HEK293 (cell line): ENCODE measurements around the gene CIROP.
"Not testable (repeated sequence)": the region's sequence is repeated elsewhere in the genome, so short reads cannot be mapped to it uniquely, and the experiment has no call there.

Source experiments
- CTCF ChIA-PET: fragments of 350-600 bp; formaldehyde crosslinking; extraction: SDS; loops from one replicate; lab custom pipeline; 2021; ENCODE audit warnings: antibody characterized with exemption; lab: Yijun Ruan, JAX
- POLR2A ChIA-PET: fragments of 300-600 bp; formaldehyde crosslinking; extraction: SDS; loops from one replicate; lab custom pipeline; 2020; ENCODE audit warnings: antibody characterized with exemption, inconsistent platforms; lab: Yijun Ruan, JAX
- H3K27ac ChIP-seq: fragments of 200-500 bp; sonication (Bioruptor generic); 2 replicates; pipeline ENCODE4 v1.5.1; 2014; ENCODE audit warnings: low read depth, low read length, control low read depth, inconsistent platforms; ENCODE audit errors: extremely low read depth
- H3K36me3 ChIP-seq, 2 experiments: fragments of 200-500 bp in 1 of 2; sonication (Bioruptor generic) in 1 of 2; 1 replicate in 1 of 2; 2 replicates in 1 of 2; pipeline ENCODE4 v1.5.1; 2014 to 2017; ENCODE audit warnings: inconsistent platforms in 2 of 2, low read length in 2 of 2; ENCODE audit not compliant: control insufficient read depth in 2 of 2, insufficient read depth in 1 of 2
- H3K4me1 ChIP-seq: fragments of 200-500 bp; sonication (Bioruptor generic); 2 replicates; pipeline ENCODE4 v1.5.1; 2014; ENCODE audit warnings: mild to moderate bottlenecking, low read length, inconsistent platforms; ENCODE audit not compliant: control insufficient read depth, insufficient read depth
- H3K4me3 ChIP-seq: 2 replicates; pipeline ENCODE4 v1.5.1; 2011; ENCODE audit warnings: low read depth, mild to moderate bottlenecking, control low read depth, low read length, moderate library complexity
- H3K9me3 ChIP-seq: fragments of 200-500 bp; sonication (Bioruptor generic); 2 replicates; pipeline ENCODE4 v1.5.1; 2014; ENCODE audit warnings: low read depth, low read length, inconsistent platforms; ENCODE audit not compliant: control insufficient read depth, insufficient read depth
- IKZF3 ChIP-seq: fragments of 450-650 bp; IDR thresholded peaks from 2 replicates; pipeline ENCODE4 v1.5.0; 2018; ENCODE audit warnings: missing biosample characterization, mild to moderate bottlenecking, missing genetic modification characterization, moderate library complexity
- KLF1 ChIP-seq: fragments of 450-650 bp; formaldehyde crosslinking; IDR thresholded peaks from 2 replicates; pipeline ENCODE4 v1.5.1; 2016; ENCODE audit warnings: missing biosample characterization, missing genetic modification characterization
- SCRT1 ChIP-seq: fragments of 450-650 bp; formaldehyde crosslinking; IDR thresholded peaks from 2 replicates; pipeline ENCODE4 v1.5.1; 2016; ENCODE audit warnings: missing biosample characterization, missing genetic modification characterization, borderline replicate concordance
- SCRT2 ChIP-seq: fragments of 450-650 bp; formaldehyde crosslinking; IDR thresholded peaks from 2 replicates; pipeline ENCODE4 v1.5.1; 2016; ENCODE audit warnings: missing biosample characterization, missing genetic modification characterization
- SETDB1 ChIP-seq: IDR thresholded peaks from one replicate; pipeline ENCODE4 v1.6.1; 2017; ENCODE audit warnings: mild to moderate bottlenecking, low read length, moderate library complexity, mixed read lengths; ENCODE audit not compliant: insufficient read length
- ZEB2 ChIP-seq: fragments of 450-650 bp; formaldehyde crosslinking; IDR thresholded peaks from 2 replicates; pipeline ENCODE4 v1.5.1; 2016; ENCODE audit warnings: missing biosample characterization, missing genetic modification characterization
- ZNF10 ChIP-seq: fragments of 450-650 bp; formaldehyde crosslinking; IDR thresholded peaks from 2 replicates; pipeline ENCODE4 v1.5.1; 2017; ENCODE audit warnings: missing biosample characterization, missing genetic modification characterization
- ZNF248 ChIP-seq: fragments of 450-650 bp; formaldehyde crosslinking; IDR thresholded peaks from 2 replicates; pipeline ENCODE4 v1.5.1; 2017; ENCODE audit warnings: missing biosample characterization, missing genetic modification characterization
- ZNF571 ChIP-seq: fragments of 450-650 bp; formaldehyde crosslinking; IDR thresholded peaks from 2 replicates; pipeline ENCODE4 v1.5.0; 2017; ENCODE audit warnings: missing biosample characterization, missing genetic modification characterization
- ZNF600 ChIP-seq: fragments of 450-650 bp; formaldehyde crosslinking; IDR thresholded peaks from 2 replicates; pipeline ENCODE4 v1.5.1; 2016; ENCODE audit warnings: missing biosample characterization, missing genetic modification characterization
- ZNF624 ChIP-seq: fragments of 450-650 bp; formaldehyde crosslinking; IDR thresholded peaks from 2 replicates; pipeline ENCODE4 v1.5.1; 2017; ENCODE audit warnings: missing biosample characterization, missing genetic modification characterization
- ZSCAN4 ChIP-seq: fragments of 450-650 bp; formaldehyde crosslinking; IDR thresholded peaks from 2 replicates; pipeline ENCODE4 v1.5.1; 2017; ENCODE audit warnings: missing biosample characterization, missing genetic modification characterization
- TF ChIP-seq, protein P1 (sequence below): fragments of 450-650 bp; formaldehyde crosslinking; IDR thresholded peaks from 2 replicates; pipeline ENCODE4 v1.5.1; 2016; ENCODE audit warnings: missing biosample characterization, missing genetic modification characterization, low read depth
- TF ChIP-seq, protein P2 (sequence below): fragments of 450-650 bp; formaldehyde crosslinking; IDR thresholded peaks from 2 replicates; pipeline ENCODE4 v1.5.1; 2016; ENCODE audit warnings: missing biosample characterization, missing genetic modification characterization

Gene CIROP

DNA sequence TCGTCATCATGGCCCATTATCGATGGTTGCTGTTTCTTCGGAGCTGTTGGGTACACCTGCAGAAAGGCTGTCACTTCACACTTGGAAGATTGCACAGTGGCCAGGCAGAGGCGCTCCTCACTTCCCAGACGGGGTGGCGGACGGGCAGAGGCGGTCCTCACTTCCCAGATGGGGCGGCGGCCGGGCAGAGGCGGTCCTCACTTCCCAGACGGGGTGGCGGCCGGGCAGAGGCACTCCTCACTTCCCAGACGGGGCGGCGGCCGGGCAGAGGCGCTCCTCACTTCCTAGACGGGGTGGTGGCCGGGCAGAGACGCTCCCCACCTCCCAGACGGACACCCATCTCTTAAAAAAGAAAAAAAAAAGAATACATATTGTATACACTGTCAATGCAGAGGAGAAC is 3.4 kb upstream of the CIROP start:
- H3K27ac ChIP-seq, H3K4me1 ChIP-seq, H3K36me3 ChIP-seq, H3K4me3 ChIP-seq, H3K9me3 ChIP-seq: not testable (repeated sequence)
- ChIA-PET POLR2A (interaction anchor here (1.2 kb wide), 1 partner anchor 13 kb away, joined by 4 read pairs; the partner anchor contains the start of genes ACIN1 and C14orf119), CTCF (interaction anchor here (1.1 to 5.7 kb wide), 6 partner anchors 13 to 83 kb away, joined by 3 to 35 read pairs (median 8); no protein-coding TSS in a partner anchor)
- peak; percentile 78 for TF ChIP-seq KLF1
- peak; percentile 44 for TF ChIP-seq SETDB1

- CTCF ChIA-PET: interaction anchor here (5.7 kb wide), 1 partner anchor 14 kb away, joined by 35 read pairs; no protein-coding TSS in a partner anchor
- H3K4me1 ChIP-seq, H3K36me3 ChIP-seq, H3K4me3 ChIP-seq, H3K27ac ChIP-seq, POLR2A ChIA-PET, H3K9me3 ChIP-seq: not testable (repeated sequence)
Observed at GRCh38 chr14:23107620-23108019, 2.8 kb upstream of the CIROP start.

- POLR2A ChIA-PET: interaction anchor here (0.5 to 0.6 kb wide), 2 partner anchors 11 to 367 kb away, joined by 3 to 4 read pairs; partner anchors contain the start of genes ACIN1 and C14orf119
- H3K36me3 ChIP-seq: no peaks in the 10 kb centered on the region
- H3K4me3 ChIP-seq: no peak overlapping the region
- H3K9me3 ChIP-seq: no peaks in the 10 kb centered on the region
- H3K27ac ChIP-seq: no peak overlapping the region
- no peak for TF ChIP-seq SETDB1
- peak; percentile 60 for TF ChIP-seq IKZF3
- TF ChIP-seq, protein P1, sequence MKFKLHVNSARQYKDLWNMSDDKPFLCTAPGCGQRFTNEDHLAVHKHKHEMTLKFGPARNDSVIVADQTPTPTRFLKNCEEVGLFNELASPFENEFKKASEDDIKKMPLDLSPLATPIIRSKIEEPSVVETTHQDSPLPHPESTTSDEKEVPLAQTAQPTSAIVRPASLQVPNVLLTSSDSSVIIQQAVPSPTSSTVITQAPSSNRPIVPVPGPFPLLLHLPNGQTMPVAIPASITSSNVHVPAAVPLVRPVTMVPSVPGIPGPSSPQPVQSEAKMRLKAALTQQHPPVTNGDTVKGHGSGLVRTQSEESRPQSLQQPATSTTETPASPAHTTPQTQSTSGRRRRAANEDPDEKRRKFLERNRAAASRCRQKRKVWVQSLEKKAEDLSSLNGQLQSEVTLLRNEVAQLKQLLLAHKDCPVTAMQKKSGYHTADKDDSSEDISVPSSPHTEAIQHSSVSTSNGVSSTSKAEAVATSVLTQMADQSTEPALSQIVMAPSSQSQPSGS (tag by site-specific recombination): no peak
- TF ChIP-seq ZNF248 (tag by site-specific recombination): no peak
- TF ChIP-seq ZNF624 (tag by site-specific recombination): no peak
- no peak for TF ChIP-seq ZNF10
- TF ChIP-seq SCRT2 (tag by site-specific recombination): peak; percentile 82
- TF ChIP-seq, protein P2, sequence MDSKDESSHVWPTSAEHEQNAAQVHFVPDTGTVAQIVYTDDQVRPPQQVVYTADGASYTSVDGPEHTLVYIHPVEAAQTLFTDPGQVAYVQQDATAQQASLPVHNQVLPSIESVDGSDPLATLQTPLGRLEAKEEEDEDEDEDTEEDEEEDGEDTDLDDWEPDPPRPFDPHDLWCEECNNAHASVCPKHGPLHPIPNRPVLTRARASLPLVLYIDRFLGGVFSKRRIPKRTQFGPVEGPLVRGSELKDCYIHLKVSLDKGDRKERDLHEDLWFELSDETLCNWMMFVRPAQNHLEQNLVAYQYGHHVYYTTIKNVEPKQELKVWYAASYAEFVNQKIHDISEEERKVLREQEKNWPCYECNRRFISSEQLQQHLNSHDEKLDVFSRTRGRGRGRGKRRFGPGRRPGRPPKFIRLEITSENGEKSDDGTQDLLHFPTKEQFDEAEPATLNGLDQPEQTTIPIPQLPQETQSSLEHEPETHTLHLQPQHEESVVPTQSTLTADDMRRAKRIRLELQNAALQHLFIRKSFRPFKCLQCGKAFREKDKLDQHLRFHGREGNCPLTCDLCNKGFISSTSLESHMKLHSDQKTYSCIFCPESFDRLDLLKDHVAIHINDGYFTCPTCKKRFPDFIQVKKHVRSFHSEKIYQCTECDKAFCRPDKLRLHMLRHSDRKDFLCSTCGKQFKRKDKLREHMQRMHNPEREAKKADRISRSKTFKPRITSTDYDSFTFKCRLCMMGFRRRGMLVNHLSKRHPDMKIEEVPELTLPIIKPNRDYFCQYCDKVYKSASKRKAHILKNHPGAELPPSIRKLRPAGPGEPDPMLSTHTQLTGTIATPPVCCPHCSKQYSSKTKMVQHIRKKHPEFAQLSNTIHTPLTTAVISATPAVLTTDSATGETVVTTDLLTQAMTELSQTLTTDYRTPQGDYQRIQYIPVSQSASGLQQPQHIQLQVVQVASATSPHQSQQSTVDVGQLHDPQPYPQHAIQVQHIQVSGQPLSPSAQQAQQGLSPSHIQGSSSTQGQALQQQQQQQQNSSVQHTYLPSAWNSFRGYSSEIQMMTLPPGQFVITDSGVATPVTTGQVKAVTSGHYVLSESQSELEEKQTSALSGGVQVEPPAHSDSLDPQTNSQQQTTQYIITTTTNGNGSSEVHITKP: 0 out of 2 replicates have a peak, but pooled peaks have one; percentile 23
- 0 out of 2 replicates have a peak, but pooled peaks have one; percentile 66 for TF ChIP-seq SCRT1 (tag by site-specific recombination)
- TF ChIP-seq ZSCAN4: no peak
- peak; percentile 36; the same call in 1 of the 2 replicates for TF ChIP-seq ZNF600 (tag by site-specific recombination)
- TF ChIP-seq ZEB2 (tag by site-specific recombination): peak; percentile 77
- no peak for TF ChIP-seq ZNF571 (tag by site-specific recombination)
- TF ChIP-seq, all 188 proteins: peak for 6
- CTCF ChIA-PET: interaction anchor here (0.7 to 0.9 kb wide), 3 partner anchors 17 to 38 kb away, joined by 3 read pairs; no protein-coding TSS in a partner anchor
- peaks cover 4% of the 10 kb centered on the region for H3K4me1 ChIP-seq
Observed at GRCh38 chr14:23106747-23107045, 1.9 kb upstream of the CIROP start.
